A673 (cell line): ENCODE data around the gene NEDD4L. TPM values are rescaled to one million over a fixed set of nuclear protein-coding genes. Genes with fewer than 3 reads are reported as not detected.

ENCODE experiments used
- BruUV-seq: library from RNA; stranded (reverse); fragments of 400-500 nt; replicated peaks from 2 replicates; lab custom pipeline; 2021; lab: Mats Ljungman, UMichigan
- CTCF ChIA-PET: fragments of 300-600 bp; sonication (Branson Sonifier 250); formaldehyde crosslinking; loops from one replicate; lab custom pipeline; 2022; ENCODE audit warnings: antibody characterized with exemption; lab: Charles Lee
- POLR2A ChIA-PET: fragments of 300-600 bp; sonication (Branson Sonifier 250); formaldehyde crosslinking; loops from one replicate; lab custom pipeline; 2022; ENCODE audit warnings: antibody characterized with exemption; ENCODE audit not compliant: low non-redundant PET; lab: Charles Lee
- DNase-seq: peaks from one replicate; pipeline ENCODE4 v3.0.0-alpha.2; 2015; ENCODE audit warnings: low spot score
- H3K27ac ChIP-seq: fragments of 200-600 bp; sonication (generic); 2 replicates; pipeline ENCODE4 v1.5.1; 2016; ENCODE audit warnings: mixed run types, low read depth, mild to moderate bottlenecking, mixed read lengths, antibody characterized with exemption, low read length; ENCODE audit not compliant: poor library complexity, severe bottlenecking
- H3K27me3 ChIP-seq: fragments of 200-600 bp; sonication (generic); replicated peaks from 2 replicates; pipeline ENCODE4 v1.6.1; 2017; ENCODE audit warnings: mixed run types, low read depth, mild to moderate bottlenecking, mixed read lengths, antibody characterized with exemption, low read length; ENCODE audit not compliant: insufficient read depth, poor library complexity
- H3K36me3 ChIP-seq: fragments of 200-600 bp; sonication (generic); 2 replicates; pipeline ENCODE4 v1.6.1; 2016; ENCODE audit warnings: mixed run types, mild to moderate bottlenecking, mixed read lengths, antibody characterized with exemption, low read length; ENCODE audit not compliant: insufficient read depth, poor library complexity, severe bottlenecking
- H3K4me1 ChIP-seq: fragments of 200-600 bp; sonication (generic); 2 replicates; pipeline ENCODE4 v1.6.1; 2017; ENCODE audit warnings: mixed run types, mild to moderate bottlenecking, mixed read lengths, antibody characterized with exemption, low read length; ENCODE audit not compliant: insufficient read depth, poor library complexity, severe bottlenecking
- H3K4me3 ChIP-seq: fragments of 200-600 bp; sonication (generic); 2 replicates; pipeline ENCODE4 v1.5.1; 2016; ENCODE audit warnings: low read depth, mixed run types, mild to moderate bottlenecking, mixed read lengths, low read length; ENCODE audit not compliant: poor library complexity, severe bottlenecking
- H3K9me3 ChIP-seq: fragments of 200-600 bp; sonication (generic); 2 replicates; pipeline ENCODE4 v1.6.1; 2016; ENCODE audit warnings: mixed run types, low read depth, mild to moderate bottlenecking, mixed read lengths, antibody characterized with exemption, low read length; ENCODE audit not compliant: poor library complexity, severe bottlenecking
- CTCF ChIP-seq: fragments of 300-800, 200-600 bp; sonication (generic); conservative IDR thresholded peaks from 2 replicates; pipeline ENCODE4 v1.5.1; 2017; ENCODE audit warnings: low read depth, mild to moderate bottlenecking, antibody characterized with exemption, low read length, moderate library complexity, mixed read lengths
- EZH2 ChIP-seq: fragments of 200-600 bp; sonication (generic); IDR thresholded peaks from 2 replicates; pipeline ENCODE4 v1.6.1; 2017; ENCODE audit warnings: borderline replicate concordance, low read depth, mild to moderate bottlenecking, mixed read lengths, antibody characterized with exemption, low read length; ENCODE audit not compliant: poor library complexity, severe bottlenecking
- intact Hi-C: fragments of 100-400 bp; cut with micrococcal nuclease; formaldehyde crosslinking; loops from one replicate; pipeline ENCODE4 v1.10.0; 2022; ENCODE audit not compliant: unreplicated experiment
- total RNA-seq: library from RNA; stranded (reverse); gene quantifications from 2 replicates; pipeline ENCODE4 v1.2.3, GENCODE V29; 2021

The NEDD4L gene
- total RNA-seq, 1 experiment from 2014 or later = 15.3 TPM

- CTCF ChIA-PET = interaction anchor here (0.6 kb wide), 1 partner anchor 19 kb away, joined by 5 read pairs; no protein-coding TSS in a partner anchor
- no peaks in the 10 kb centered on the region for H3K27me3 ChIP-seq
- intact Hi-C loops = no loop called here
Measured at GRCh38 chr18:58222432-58223125, 178.6 kb downstream of the NEDD4L start.

GRCh38 chr18:58223717-58224424 is 179.8 kb downstream of the NEDD4L start:
- CTCF ChIA-PET = no interaction called here

More at GRCh38 chr18:58222432-58223125, 178.6 kb downstream of the NEDD4L start:
- DNase-seq = no peak
- Histone ChIP-seq H3K27ac (no peak overlapping the region), H3K36me3 (no peaks in the 10 kb centered on the region), H3K4me3 (no peak overlapping the region), H3K4me1 (no peaks in the 10 kb centered on the region), H3K9me3 (no peaks in the 10 kb centered on the region)
- POLR2A ChIA-PET = no interaction called here
- TF ChIP-seq CTCF = no peak
- no peak for TF ChIP-seq EZH2
- BruUV-seq = no TSS peak

GRCh38 chr18:58224425-58224750 is 180.4 kb downstream of the NEDD4L start:
- CTCF ChIA-PET = no interaction called here
- intact Hi-C loops = no loop called here
- H3K9me3 ChIP-seq = no peaks in the 10 kb centered on the region
- no TSS peak for BruUV-seq
- H3K27me3 ChIP-seq = no peaks in the 10 kb centered on the region
- H3K4me3 ChIP-seq = no peak overlapping the region
- no peaks in the 10 kb centered on the region for H3K4me1 ChIP-seq
- H3K27ac ChIP-seq = no peak overlapping the region
- H3K36me3 ChIP-seq = no peaks in the 10 kb centered on the region
- POLR2A ChIA-PET = no interaction called here
- DNase-seq = no peak
- TF ChIP-seq CTCF (no peak), EZH2 (no peak)

More at GRCh38 chr18:58223717-58224424, 179.8 kb downstream of the NEDD4L start:
- Histone ChIP-seq H3K27me3 (no peaks in the 10 kb centered on the region), H3K4me1 (no peaks in the 10 kb centered on the region), H3K9me3 (no peaks in the 10 kb centered on the region), H3K36me3 (no peaks in the 10 kb centered on the region), H3K27ac (no peak overlapping the region), H3K4me3 (no peak overlapping the region)
- DNase-seq = no peak
- TF ChIP-seq EZH2 (no peak), CTCF (no peak)
- intact Hi-C loops = no loop called here
- BruUV-seq = no TSS peak
- POLR2A ChIA-PET = no interaction called here
